ENCODE data around the gene ASB18.

ASB18 gene

GRCh38 chr2:236240228-236240990, 23.8 kb downstream of the ASB18 start:
- no peak for DNase-seq

DNA sequence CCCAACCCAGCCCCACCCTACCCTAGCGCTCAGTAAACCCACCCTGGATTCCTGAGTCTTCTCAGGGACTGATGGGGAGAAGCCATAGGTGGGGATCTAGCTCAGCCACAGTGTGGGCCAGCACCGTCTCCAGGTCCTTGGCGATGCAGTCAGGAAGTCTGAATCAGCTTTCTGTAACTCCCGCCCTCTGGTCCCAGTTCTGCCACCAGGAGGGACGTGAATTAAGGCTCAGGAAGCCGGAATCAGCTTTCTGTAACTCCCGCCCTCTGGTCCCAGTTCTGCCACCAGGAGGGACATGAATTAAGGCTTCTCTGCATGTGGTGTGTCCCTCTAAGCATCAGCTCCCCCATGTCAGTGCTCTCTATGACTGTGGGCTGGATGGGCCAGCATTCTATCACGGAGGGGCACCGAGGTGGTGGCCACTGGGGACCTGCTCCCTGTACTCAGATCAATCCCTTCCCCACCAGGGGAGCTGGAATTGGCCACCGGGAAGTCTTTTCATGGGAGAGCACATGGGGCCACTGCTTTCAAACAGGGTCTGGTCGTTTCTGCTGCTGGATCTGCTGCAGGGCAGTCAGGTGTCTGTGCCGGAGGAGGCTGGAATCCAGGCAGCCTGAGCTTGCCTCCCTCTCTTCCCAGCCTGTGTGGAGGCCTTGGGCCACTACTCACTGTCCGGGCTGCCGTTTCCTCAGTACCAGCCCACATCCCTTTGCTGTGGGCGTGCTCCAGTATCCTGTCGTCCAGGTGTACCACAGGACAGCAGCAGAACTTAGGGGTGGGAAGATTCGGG, 24.7 kb downstream of the ASB18 start:
- DNase-seq = no peak

DNA sequence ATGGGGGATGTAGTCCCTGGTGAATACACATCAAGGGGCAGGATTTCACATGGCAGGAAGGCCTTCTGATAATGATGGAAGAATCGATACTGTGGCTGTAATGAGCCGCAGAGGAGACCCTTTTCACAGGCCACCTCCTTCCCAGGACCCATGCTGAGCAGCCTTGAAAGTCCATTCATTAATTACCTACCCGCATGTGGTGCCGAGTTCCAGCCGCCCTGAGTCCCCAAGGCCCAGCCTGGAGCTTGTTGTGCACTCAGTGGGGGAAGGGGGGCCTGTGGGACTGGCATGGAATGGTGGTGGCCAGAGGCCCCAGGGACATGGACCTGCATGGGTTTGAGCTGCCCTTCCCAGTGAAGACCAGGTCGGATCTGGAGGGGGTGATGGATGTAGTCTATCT, 25.5 kb downstream of the ASB18 start:
- no peak for DNase-seq

DNA sequence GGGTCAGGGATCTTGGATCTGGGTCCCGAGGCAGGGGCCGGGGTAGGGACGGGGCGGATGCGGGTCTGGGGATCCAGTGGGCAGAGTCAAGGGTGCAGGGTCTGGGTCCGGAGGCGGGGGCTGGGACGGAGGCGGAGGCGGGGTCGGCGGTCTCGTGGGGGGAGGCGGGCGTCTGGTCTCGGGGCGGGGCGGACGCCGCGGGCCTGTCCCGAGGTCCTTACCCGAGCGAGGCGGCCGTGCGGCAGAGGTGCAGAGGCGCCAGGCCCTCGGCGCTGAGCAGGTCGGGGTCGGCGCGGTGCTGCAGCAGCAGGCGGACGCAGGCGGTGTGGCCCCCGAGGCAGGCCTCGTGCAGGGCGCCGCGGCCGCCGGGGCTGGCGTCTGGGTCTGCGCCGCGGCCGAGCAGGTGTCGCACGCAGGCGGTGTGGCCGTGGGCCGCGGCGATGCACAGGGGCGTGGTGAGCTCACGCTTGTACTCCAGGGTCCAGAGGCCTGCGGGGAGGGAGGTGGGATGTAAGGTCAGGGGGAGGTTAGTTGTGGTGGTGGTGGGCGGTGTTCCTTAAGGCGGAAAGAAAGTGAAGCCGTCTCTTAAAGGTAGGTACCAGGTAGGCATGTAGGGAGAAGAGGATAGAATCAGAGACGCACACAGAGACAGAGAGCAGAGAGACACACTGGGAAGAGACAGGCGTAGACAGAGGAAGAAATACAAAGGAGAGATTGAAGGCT, 26.6 kb downstream of the ASB18 start:
- no peak for DNase-seq

- DNase-seq = no peak
Measured at GRCh38 chr2:236236559-236237452, 27.4 kb downstream of the ASB18 start.

DNA sequence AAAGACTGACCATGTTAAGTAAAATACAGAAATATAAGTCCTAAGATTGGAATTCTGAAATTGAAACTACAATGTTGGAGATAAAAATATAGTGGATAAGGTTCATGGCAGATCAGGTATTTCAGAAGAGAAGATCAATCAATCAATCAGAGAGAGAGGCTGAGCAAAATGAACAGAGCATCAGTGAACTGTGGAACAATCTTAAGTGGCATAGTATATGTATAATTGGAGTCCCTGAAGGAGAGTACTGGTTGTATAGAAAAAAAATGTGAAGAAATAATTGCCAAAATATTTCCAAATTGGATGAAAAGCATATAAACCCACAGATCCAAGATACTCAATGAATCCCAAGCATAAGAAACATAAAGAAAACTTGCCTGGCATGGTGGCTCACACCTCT, 35.0 kb downstream of the ASB18 start:
- DNase-seq = no peak

DNA sequence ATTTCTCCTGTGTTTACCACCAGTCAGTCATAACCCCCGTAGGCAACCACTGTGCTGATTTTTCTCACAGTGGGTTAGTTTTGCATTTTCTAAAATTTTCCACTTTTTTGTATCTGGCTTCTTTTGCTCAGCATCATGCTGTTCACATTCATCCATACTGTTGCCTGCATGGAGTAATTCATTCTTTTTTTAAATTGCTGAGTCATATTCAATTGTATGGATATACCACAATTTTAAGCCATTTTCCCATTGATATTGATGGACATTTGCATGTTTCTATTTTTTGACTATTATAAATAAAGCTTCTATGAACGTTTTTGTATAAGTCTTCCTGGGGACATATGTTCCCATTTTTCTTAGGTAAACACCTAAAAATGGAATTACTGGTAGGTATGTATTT, 40.5 kb downstream of the ASB18 start:
- DNase-seq = no peak

GRCh38 chr2:236221798-236222197, 42.4 kb downstream of the ASB18 start:
- DNase-seq = no peak

DNA sequence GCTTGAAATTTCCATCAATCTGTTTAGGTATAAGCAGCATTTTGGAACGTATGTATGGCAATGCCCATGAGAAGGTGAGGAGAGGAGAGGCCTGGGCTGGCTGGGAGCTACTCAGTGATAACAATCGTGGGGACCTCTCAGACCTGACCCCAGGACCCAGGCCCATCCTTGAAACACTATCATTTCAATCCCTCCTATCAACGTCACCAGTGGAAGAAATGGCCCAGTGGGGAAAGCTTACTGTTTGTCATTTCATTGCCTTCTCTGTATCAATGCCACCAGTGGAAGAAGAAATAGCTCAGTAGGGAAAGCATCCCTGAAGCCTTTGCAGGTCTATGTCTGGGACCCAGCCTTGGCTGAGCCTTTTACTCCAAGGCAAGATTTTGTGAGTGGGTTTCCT, 44.8 kb downstream of the ASB18 start:
- no peak for DNase-seq

- no peak for DNase-seq
Measured at GRCh38 chr2:236217926-236218325, 46.3 kb downstream of the ASB18 start.

- DNase-seq = no peak
Measured at GRCh38 chr2:236216711-236217110, 47.5 kb downstream of the ASB18 start.

DNA sequence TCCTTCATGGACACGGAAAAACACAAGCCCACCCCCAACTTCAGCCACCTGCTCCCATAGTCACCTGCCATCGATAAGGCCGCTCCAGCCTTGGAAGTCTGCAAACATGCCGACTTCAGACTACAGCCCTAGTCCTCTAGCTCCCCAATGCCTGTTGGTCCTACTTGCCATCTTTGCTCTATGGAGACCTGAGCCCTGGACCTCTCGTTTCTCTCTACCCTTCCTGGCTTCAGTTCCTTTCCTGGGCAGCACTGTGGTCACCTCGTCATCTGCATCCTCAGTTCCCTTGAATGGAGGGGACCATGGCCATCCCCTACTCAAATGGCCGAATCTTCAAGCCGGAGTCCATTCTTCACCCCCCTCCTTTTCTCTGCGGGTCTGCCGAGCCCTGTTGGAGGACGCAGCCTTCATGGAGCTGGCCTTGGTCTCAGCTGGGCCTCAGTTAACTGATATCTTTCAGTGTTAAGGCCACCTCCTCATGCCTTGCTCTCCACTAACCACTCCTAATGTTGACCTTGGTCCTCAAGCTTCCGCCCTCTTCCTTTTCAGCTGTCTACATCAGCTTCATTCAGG, 48.4 kb downstream of the ASB18 start:
- no peak for DNase-seq

GRCh38 chr2:236215196-236215595, 49.0 kb downstream of the ASB18 start:
- no peak for DNase-seq

GRCh38 chr2:236214376-236214995, 49.7 kb downstream of the ASB18 start:
- no peak for DNase-seq

GRCh38 chr2:236211296-236211695, 52.9 kb downstream of the ASB18 start:
- DNase-seq = no peak

DNA sequence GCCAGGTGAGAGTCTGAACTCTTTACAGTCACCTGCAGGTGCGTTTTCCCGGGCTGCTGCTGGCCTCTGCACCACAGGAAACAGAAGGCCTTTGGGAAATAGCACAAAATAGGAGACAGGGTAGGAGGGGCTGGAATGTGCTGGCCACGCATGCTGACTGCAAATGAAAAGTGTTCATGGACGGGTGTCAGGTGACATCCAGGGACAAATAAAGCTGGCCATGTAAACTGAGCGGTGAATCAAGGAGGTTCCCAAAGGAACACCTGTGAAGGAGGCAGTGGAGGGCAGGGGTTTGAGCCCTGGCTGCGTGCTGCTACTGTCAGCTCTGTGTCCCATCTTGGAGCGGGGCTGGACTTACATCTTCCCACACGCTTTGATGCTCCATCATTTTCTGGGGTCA, 53.7 kb downstream of the ASB18 start:
- DNase-seq = no peak

DNA sequence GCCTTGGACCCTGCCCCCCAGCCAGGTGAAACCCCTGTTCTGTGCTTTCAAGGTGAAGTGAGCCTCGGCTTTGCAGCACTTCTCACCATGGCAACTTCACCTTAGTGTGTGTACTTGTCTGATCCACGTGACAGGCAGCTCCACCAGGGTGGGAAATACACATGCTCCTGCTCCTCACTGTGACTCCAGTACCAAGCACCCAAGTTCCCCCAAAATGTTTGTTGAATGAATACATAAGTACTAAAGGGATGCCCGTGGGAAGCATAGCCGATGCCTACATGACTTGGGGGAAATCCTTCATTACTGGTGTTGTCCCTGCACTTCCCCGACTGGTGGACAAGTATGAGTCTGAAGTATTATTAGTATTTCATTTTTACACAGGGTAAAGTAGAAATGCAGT, 54.2 kb downstream of the ASB18 start:
- no peak for DNase-seq

DNA sequence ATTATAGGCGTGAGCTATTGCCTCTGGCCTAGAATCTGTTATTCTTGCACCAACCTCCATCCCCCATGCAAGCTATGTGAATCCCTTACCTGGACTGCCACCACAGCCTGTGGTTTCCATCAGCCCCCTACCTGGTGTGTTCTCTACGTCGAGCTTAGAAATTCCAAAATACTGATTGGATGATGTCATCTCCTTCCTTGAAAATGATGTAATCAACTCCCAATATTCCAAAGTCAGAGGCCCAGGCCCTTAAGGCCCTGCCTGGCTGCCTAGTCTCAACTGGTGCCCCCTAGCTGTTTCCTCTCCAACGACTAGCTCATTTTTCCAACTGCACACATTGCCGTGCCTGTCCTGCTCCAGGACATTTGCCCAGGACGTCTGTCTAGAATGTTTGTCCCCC, 54.7 kb downstream of the ASB18 start:
- DNase-seq = no peak

- DNase-seq = no peak
Measured at GRCh38 chr2:236208019-236208926, 55.9 kb downstream of the ASB18 start.

DNA sequence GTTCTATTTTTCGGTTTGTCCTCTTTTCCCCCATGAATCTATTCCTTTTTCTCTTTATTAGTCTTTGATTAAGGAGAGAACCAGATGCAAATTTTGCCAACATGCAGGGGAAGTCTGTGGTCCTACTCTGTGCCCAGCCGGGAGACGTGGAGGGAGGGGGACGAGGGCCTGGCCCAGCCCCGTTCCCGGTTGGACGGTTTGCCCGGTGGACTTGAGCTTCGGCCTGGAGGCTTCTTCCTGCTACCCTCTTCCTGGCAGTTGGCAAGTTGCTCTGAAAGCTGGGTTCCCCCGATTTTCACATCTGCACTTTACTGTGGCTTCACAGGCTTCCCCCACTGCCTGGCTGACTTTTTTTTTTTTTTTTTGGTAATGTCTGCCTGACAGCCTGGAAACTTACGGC, 56.7 kb downstream of the ASB18 start:
- no peak for DNase-seq

Data from T-helper 1 cell (primary cell).